IPS DF 4.7 (cell line): ENCODE data around the gene HOXA3.

ENCODE experiments used
- DNase-seq: peaks from one replicate; pipeline ENCODE4 v3.0.0-alpha.2; 2013; ENCODE audit warnings: low spot score; ENCODE audit errors: extremely low read depth

The HOXA3 gene

DNA sequence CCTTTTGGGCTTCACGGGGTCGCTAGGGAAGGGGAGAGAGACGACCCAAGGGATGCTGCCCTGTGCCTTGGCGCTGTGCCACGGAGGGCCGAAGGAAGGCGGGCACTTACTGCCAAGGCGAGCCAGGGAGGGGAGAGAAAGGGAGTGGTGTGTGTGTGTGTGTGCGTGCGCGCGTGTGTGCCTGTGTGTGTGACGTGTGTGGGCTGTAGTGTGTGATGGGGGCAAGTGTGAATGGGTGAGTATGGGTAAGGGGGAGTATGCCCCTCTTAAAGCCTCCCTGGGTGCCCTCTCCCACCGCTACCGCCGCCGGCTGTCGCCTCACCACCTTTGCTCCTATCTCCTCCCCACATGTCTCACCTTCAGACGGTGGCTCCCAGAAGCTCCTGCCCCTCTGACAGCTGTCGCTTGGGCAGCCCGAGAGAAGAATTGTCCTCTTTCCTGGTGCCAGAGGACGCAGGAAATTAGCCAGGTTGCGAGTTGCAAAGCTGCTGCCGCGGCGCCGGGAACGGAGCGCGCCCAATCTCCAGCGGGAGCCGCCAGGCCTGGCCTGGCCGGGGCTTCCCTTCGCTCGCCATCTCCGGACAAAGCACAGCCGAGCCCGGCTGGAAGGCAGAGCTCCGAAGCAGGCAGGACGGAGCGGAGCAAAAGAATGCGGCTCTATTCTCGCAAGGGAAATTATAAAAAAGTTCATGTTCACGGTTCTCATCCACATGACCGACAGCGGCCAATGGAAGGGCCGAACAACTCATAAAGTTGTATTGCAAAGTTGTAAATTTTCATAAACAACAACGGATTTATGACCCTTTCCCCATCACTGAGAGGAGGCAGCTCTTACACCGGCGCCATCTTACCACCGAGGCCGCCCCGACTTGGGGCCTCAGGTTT, at the start of gene HOXA3:
Gene HOXA3 (minus strand): TSS at position 653 of the 885 bp plus-strand sequence. CDS start 41,943 bp downstream, outside the sequence.
- no peak for DNase-seq

DNA sequence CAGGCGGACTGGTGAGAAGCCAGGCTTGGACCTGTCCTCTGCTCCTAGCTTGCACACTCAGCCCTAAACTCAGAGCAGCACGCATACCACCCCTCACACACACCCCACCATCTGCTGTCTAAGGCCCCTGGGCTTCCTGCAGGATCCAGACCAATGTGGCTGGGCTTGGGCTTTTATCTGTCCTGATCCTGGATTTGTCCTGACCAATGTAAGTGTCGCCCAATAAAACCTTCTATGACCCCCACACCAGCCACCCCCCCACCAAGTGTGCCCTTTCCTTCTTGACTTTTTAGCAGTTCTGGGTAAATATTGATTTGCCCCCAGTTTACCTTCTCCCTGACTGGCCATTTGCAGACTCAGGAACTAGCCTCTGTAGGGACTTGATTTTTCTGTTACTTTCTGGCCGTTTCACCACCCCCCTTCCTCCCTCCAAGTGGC, 49.2 kb upstream of the HOXA3 start:
- no peak for DNase-seq

DNA sequence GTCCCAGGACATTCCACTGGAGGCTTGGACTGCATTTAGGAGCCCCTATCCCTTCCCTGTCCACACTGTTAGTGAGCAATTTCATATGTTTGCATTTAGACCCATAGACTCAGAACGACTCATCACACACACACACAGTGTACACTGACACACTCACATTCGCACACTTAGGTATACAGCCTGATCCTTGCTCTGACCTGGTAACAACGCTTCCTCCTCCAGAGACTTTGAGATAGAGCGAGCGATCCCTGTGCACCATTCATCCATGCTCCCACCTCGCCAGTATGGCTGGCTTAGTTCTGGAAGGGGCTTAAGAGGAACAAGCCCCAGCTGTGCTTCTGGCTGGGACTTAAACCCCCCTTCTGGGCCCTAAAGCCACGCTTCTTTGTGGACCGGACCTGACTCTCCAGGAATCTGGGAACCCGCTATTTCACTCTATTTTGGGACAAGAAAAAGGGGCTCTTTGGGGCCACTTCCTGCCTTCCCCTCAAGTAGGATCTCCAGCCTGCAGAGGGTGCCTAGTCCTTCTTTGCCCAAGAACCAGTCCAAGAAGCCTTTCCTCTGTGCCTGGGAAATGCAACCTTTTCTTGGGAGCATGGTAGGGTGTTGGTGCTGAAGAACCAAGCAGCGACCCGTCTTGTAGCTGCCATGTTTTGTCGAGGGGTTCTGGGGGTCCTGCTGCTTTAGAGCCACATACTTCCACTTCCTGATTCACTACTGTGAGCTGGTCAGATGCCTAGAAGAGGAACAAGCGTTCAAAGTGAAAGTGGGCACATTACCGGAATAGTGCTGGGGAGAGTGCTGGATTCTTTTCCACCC, 48.6 kb upstream of the HOXA3 start:
- DNase-seq, result no peak

DNA sequence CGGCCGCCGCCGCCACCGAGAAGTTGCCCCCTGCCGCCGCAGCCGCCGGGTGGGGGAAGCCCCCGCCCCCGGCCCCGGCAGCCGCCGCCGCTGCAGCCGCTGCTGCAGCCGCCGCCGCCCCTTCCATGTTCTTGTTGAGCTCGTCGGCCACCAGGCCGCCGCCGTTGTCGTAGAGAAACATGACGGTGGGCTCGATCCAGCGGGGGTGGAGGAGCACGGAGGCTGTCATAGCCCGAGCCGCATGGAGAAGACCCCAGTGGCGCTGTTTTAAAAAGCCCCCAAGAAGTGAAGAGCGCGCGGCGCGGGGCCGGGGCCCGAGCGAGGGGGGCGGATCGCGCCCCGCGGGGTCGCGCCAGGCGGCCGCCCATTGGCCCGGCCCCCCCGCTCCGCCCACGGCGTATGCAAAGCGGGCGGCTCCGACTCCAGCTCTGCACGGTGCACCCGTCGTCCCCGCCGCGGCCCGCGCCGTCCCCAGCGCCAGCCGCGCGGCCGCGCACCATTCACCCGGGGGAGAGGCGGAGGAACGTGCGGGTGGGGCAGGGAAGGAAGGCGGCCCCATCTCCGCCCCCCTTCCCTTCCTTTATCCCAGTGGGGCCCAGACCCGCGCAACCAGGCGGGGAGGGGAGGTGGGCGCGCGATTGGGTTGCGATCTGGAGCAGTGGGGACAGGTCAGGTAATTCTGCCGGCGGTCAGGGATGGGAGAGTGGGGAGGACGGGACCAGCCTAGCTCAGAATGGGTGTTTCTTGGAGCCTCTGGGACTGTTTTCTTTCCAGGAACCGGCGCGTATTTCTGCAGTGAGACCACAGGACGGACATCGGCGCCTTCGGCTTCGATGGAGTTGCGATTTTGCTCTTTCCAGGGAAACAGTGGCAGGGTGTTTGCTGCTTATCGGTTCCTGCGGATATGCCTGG, 47.7 kb upstream of the HOXA3 start, which contains the start of gene HOXA13:
Gene HOXA13 (minus strand): TSS at position 243 of the 912 bp plus-strand sequence. CDS start 14 bp downstream, at position 229.
- no peak for DNase-seq

DNA sequence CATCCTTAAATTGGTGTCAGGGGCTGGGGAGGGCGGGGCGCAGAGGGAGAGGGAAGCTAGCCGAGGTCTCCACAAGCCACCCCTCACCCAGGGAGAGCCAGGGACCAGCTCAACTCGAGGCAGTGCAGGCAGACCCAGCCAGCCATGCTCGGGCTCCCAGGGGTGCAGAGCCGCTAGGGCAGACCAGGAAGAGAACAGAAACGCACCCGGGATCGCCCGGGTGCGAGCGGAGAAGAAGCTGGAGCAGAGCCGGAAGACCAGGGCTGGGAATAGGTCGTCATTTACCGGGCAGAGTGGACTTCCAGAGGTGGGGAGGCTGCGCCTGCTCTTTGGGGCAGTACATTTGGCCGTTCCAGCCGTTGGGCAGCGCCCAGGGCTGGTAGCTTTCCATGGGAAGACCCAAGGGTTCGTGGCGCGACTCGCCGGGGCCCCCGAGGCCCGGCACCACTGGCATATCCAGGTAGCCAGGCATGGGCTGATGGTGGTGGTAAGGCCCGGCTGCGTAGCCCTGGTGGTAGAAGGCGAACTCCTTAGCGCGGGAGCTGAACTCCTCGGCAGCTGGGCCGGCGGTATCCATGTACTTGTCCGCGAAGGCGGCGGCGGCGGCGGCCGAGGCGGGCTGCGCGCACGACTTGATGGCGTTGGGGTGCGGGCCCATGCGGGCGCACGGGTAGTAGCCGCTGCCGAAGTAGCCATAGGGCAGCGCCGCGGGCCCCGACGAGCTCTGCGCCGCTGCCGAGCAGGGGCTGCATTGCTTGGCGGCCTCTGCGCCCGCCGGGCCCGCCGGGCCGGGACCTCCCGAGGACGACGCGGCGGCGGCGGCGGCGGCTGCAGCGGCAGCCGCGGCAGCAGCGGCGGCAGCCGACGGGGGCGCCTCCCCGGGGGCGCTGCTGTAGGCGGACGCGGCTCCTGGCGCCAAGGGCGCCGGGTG, 46.8 kb upstream of the HOXA3 start:
- DNase-seq, result no peak

DNA sequence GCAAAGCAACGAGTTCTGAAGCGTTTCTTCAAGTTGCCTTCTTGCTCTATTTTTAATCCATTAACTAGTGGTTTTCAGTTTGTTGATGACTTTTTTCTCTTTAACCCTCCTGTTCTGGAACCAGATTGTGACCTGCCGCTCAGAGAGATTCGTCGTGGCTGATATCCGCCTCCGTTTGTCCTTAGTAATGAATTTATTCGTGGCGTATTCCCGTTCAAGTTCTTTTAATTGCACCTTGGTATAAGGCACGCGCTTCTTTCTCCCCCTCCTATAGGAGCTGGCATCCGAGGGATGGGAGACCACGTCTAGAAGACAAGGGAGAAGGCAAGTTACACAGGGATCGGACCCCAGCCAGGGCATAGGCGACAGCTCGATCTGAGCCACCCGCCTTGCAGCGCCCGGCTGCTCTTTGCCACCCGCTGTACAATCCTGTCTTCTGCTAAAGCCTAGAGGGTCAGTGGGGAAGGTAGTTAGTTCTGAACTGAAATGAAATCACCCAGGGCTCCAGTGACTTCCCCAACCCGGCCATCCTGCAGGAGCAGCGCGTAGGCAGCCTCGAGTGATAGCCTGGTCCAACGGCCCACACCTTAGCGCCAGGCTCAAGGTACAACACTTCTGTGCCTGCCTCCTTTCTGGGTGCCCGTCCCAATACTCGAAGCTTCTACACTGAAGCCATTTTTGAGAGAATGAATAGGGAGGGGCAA, 45.9 kb upstream of the HOXA3 start:
- no peak for DNase-seq

DNA sequence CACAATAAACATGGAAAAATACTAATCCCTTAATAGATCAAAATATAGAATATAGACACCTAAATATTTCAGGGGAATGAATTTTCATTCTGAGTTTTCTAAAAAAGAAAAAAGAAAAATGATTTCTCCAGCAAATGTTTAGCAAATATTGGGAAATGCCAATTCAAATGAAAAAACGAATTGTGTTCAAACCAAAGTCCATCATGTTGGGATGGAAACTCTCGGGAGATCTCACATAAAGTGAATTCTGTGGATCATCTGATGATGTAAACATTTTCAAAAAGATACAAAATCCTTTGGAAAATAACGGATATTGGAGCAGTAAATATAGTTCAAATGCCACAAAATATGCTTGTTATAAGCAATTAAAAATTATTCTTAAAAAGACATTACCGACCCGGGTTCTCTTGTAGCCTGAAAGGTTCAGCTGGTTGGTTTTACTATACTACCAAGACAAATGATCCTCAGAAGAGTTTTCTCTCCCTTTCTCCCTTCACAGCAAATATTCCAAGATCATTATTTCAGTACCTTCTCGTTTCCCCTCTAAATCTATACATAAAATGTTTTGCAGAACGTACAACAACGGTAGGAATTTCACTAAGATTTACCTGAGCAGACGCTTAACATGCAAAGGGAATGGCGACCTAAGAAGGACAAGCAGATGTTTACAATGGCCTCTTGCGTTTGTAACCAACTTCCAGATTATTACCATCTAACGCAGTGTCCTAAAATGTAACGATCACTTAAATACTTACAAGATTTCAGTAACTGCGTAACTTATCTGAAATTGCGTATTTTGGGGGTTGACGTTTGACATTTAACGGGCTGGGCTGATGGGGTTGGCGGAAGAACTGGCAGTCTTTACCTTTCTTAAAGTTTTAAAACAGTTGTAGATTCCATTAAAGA, 45.0 kb upstream of the HOXA3 start:
- DNase-seq, result no peak

DNA sequence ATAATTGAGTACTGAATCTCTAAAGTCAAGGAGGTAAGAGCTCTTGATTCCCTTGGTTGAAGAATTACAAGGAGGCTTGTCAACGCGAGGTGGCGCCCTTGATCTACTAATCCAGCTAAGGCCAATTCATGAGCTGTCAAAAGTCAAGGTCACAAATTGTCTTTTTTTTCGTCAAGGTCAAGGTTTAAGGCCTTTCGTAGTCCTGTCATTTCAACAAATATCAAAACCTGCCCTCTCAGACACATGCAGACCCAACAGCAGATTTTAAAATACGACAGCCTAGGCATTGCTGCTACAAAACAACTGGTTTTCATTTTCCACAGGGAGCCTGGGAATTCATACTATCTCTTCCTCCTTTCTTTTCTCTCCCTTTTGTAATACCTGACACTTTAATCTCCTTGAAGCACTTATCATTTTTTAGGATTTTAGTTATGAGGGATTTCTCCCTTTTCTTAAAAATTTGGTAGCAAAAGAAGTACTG, 43.9 kb upstream of the HOXA3 start:
- no peak for DNase-seq

DNA sequence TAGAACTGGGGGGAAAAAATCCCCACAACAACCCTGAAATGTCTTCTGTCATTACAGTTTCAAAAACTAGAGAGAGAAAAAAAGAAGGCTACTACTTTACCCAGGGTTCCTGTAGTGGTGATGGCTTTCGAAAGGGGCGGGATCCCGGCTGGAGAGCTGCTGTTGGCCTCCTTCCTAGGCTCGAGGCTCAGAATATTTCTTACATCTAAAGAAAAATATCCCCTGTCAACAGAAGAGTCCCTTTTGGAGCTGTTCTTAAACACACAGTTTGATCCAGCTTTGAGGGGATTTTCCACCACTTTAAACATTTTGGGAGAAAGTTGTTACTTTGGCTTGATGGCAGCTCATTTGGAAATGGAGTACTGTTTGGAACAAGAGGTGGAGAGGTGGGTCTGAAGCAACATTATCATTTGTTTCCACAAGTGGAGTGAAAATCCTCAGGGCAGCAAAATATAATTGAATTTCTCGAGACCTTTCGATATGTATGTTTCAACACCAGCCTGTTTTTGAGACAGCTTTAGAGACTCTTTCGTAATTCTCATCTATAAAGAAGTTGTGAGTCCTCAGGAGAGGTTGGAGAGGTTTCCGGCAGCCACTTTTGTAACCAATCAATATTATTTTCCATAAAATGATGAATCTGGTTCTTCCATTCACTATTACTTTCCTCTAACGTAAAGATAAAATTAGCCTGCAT, 42.5 kb upstream of the HOXA3 start:
- DNase-seq, result no peak

DNA sequence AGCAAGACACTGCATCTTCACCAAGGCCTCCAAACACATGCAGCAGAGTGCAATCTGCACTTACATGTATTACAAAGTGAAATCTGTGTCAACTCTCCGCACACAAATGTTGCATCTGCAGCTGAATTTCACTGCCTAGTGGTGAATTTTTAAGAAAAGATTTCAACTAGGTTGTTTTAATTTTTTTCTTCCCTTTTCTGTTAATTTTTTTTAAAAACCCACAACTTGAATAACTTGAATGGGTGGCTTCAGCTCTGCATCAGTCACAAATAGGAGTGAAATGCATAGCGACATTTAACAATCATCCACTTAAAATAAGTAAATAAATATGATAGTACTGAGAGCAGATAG, 41.6 kb upstream of the HOXA3 start:
- no peak for DNase-seq

DNA sequence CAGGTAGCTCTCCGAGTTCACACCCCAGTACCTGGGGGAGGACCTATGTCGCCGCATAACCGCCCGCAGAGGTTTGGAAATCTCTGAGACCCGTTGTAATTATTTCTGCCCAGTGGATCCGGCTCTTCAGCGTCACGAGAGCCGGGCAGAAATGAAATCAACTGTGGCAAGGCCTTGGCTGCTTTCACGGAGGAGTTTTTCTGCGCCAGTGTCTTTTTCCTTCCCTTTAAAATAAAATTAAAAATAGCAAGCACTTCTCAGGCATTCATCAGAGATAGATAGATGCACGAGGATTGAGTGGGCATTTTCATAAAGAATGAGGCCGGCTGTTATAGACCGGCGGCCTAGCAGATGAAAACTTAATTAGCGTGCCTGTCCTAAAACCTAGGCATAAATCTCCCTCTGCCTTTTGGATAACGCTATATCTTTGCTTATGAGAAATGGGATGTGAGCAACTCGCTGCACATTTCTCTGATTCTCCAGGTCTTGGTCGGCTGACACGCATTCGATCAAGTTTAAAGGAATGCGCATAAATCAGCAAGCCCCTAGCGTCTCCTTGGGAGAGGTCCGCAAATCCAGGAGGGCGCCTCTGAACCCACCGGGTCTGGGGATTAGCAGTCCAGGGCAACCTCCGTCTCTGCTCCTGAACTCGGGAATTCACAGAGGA, 41.1 kb upstream of the HOXA3 start:
- no peak for DNase-seq

DNA sequence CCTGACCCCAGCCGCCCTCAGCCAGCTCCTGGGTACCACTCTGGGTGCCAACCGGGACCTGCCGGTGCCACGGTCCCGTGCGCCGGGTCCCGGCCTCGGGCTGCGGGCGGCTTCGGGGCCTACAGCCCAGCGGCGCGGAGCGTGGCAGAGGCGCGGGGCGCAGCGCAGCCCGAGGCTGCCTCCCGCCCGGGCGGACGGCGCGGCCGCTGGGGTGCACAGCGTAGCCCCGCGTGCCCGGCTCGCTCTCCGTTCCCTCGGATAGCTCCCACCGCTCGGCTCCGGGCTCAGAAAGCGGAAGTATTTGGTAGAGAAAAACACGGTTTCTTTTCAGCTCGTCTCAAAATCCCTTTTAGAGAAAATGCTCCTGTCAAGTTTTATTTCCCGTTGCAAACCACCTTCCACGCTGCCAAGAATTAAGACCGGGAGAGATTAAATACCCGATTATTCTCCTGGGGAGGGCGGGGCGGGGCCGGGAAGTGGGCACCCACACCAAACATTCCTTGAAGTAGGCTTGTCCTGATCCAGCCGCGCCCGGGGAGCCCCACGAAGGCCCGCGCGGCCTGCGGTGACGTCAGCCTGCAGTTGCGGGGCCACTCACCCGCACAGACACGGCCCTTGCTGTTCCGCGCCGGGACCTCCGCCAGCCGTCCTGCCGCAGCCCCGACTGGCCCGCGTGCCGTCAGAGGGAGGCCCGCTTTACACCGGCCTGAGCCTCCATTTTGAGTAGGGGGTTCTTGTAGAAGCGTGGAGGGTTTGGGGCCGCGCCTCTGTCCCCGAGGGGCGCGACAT, 40.4 kb upstream of the HOXA3 start:
- DNase-seq, result no peak

DNA sequence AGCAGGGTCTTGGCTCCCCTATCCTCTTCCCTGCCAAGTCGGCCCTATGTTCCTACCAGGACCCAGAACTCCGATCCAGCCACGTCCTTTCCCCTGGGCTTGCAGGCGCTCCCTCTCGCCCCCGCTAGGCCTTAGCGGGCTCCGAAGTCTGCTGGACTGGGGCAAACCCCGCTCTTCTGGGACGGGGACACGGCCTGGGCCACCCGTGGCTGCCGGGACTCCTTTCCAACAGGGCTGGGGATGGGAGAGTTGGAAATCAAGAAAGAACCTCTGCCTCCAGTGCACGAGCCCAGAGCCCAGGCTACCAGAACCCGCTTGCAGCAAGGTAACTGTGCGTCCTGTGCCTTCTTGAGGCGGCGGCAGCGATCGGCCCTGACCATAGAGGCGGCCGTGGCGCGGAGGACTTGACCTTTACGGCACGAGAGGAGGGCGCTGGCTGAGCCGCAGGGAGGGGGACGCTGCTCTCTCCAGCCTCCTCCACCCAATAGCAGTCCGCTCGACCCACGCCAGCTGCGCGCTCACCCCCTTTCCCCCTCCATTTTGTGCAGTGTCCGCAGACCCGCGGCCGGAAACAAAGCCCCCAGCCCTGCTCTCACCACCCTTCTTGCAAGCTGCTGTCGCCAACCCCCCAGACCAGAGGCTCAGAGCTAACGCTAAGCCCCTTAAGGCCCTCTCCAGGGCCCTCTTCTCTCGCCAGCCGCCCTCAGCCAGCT, 39.6 kb upstream of the HOXA3 start:
- no peak for DNase-seq

DNA sequence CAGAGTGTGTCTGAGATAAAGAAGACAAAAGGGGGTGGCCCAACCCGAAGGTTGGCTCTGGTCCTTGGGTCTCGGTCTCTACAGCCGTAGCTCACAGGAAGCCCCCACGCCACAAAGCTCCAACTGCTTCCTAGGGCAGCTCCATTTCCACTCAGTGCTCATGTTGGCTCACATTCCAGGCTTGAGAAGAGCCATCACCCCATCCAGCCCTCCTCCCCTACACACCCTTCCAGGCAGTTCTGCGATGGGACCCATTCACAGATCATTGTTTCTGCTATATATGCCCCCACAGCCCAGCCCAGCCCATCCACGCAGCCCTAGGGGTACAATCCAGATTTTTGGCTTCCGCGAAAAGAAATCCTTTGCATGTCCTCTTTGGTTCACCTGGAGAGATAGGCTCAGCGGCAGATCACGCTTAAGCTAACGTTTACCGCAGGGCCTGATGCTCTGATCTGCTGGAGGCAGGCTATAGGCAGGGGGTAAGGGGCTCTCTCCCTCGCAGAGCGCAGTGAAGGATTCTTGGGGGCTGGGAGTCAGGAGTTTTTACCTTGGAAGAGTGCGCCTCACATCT, 38.9 kb upstream of the HOXA3 start:
- DNase-seq, result no peak

DNA sequence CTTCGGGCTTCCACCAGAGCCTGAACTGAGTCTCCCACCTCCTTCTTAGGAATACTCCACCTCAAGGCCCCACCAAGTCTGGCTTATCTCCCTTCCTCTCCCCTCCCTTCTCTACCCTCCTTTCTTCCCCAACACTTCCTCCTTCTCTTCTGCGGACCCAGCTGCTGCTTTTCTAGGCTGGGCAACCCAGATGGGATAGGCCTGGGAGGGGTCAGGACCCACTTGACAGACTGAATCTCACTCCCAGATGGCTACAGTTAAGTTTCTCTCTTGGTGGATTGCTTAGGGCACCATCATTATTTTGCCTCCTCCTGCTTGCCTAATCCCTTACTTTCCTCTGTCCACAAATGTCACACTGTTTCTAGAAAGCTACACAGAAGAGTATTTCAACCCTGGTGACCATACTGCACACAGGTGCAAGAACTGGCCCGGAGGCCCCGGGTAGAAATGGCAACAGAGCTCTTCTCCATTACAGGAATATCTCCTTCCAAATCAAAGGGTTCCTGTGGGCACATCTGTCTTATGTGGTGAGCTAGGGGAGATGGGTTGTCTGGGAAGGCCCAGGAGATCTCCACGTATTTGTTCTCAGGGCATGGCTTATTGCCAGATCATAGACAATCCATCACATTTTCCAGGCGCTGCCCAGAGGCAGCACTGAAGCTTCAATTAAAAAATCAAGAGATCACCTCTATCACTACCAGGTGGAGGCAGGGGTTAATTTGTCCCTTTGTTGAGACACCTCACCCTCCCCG, 37.8 kb upstream of the HOXA3 start:
- no peak for DNase-seq
